Stimulated activated CD8-positive, alpha-beta memory T cell treated with anti-CD3 and anti-CD28 coated beads, Interleukin-12 subunit alpha, Interleukin-12 subunit beta, amount 100 ng/mL, for 24 hours (primary cell): ENCODE measurements around the gene BABAM2.
"Not testable (repeated sequence)": the region's sequence is repeated elsewhere in the genome, so short reads cannot be mapped to it uniquely, and the experiment has no call there.

Experiments used
- DNase-seq: peaks from one replicate; pipeline ENCODE4 v3.0.0-alpha.2; 2020; ENCODE audit errors: extremely low read depth

Gene BABAM2

GRCh38 chr2:27978761-27979160 is 88.2 kb downstream of the BABAM2 start:
- DNase-seq = not testable (repeated sequence)

- DNase-seq = no peak
These were observed 89.7 kb downstream of the BABAM2 start for GRCh38 chr2:27980242-27980641.

- DNase-seq = no peak
These were observed 93.6 kb downstream of the BABAM2 start for GRCh38 chr2:27984153-27984552.

GRCh38 chr2:27988306-27988705 is 97.8 kb downstream of the BABAM2 start:
- no peak for DNase-seq

- DNase-seq = no peak
These were observed 98.2 kb downstream of the BABAM2 start for GRCh38 chr2:27988718-27989117.

- no peak for DNase-seq
These were observed 98.6 kb downstream of the BABAM2 start for GRCh38 chr2:27989149-27989548.

GRCh38 chr2:27990030-27990590 is 99.6 kb downstream of the BABAM2 start:
- DNase-seq = no peak

- no peak for DNase-seq
These were observed 100.6 kb downstream of the BABAM2 start for GRCh38 chr2:27991146-27991545.

GRCh38 chr2:27992787-27993401 is 102.4 kb downstream of the BABAM2 start:
- no peak for DNase-seq

GRCh38 chr2:27993402-27993787 is 102.9 kb downstream of the BABAM2 start:
- no peak for DNase-seq

- DNase-seq = no peak
These were observed 103.6 kb downstream of the BABAM2 start for GRCh38 chr2:27993950-27994728.

- no peak for DNase-seq
These were observed 105.8 kb downstream of the BABAM2 start for GRCh38 chr2:27996156-27996922.

GRCh38 chr2:28000287-28000686 is 109.8 kb downstream of the BABAM2 start:
- no peak for DNase-seq

- DNase-seq = no peak
These were observed 111.7 kb downstream of the BABAM2 start for GRCh38 chr2:28002181-28002580.

- DNase-seq = no peak
These were observed 113.6 kb downstream of the BABAM2 start for GRCh38 chr2:28004086-28004485.

GRCh38 chr2:28009732-28010131 is 119.2 kb downstream of the BABAM2 start:
- no peak for DNase-seq

- DNase-seq = no peak
These were observed 120.8 kb downstream of the BABAM2 start for GRCh38 chr2:28011322-28011737.

GRCh38 chr2:28018474-28018873 is 127.9 kb downstream of the BABAM2 start:
- not testable (repeated sequence) for DNase-seq

GRCh38 chr2:28019521-28019920 is 129.0 kb downstream of the BABAM2 start:
- DNase-seq = not testable (repeated sequence)

GRCh38 chr2:28021898-28022297 is 131.4 kb downstream of the BABAM2 start:
- no peak for DNase-seq

- DNase-seq = no peak
These were observed 134.6 kb downstream of the BABAM2 start for GRCh38 chr2:28025123-28025522.

- DNase-seq = not testable (repeated sequence)
These were observed 135.7 kb downstream of the BABAM2 start for GRCh38 chr2:28026230-28026629.
